ENCODE data around the gene ZFYVE28.

The ZFYVE28 gene

DNA sequence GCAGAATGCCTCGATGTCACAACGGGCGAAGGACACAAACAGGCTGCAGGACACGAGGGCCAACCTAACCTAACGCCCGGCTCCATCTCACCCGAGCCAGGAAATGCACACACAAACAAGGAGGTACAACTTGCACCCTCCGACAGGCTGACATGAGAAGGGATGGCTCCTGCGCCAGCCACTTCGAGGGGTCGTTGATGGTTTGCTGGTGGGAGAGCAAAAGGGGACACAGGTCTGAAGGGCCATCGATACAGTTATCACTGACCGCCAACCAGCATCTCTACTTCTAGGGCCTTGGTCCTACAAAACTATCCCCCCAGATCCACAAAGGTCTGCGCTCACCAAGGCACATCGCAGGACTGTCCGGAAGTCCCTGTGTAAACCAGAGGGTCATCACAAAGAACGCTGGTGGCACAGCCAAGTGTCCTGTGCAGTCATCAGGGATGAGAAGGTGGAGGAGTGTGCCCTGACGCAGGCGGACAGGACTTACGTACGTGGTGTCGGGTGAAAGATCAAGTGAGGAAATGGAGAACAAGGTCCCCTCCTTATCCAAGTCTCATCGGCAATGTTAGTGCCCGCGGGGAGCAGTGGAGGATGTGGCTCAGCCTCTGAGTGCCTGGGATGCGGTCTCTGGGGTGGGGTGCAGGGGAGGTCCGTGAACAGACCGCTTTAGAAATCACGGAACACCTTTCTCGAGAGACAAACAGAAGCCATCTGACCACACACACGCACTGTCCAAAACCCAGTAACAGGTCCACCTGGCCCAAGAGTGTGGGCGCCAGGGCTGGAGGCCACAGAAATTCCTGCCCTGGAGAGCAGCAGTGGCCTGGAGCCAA is 163.6 kb downstream of the ZFYVE28 start:
- DNase-seq, result no peak

DNA sequence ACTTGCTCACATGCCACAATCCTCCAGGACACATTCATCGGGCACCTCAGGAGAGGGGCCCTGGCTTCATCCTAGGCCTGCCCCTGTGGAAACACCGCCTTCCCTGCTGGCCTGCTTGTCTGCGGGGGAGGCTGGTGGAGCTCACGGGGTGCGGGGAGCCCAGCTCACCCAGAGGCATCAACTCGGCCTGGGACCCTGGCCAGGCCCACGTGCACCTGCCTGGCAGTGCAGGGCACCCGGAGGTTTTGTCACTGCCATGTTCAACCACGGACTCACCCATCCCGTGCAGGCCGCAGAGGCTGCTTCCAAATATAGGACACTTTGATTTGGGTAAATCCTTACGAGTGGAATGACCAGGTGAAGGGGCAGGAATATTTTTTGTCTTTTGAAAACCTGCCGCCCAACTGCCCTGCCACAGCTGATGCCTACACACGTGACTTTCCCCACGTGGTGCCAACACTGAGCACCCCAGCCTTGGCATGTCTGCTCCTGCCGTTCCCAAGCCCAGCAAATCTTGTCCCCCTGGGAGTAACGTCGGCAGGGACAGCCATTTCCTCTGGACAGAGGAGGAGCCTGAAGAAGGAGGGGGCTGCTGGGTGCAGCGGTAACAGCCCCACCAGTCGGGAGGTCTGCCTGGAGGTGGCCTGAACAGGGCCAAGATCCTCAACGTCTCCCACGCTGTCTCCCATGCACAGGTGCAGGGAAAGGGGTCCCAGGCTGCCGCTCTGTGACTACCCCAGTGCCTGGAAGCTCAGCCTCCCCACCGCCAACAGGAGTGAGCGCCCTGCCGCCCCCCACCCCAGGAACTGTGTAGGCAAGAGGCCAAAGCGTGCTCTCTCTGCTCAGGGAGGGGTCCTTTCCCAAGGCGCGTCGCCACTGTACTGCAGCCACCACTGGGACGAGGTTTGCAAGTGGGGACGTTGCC is 165.0 kb downstream of the ZFYVE28 start:
- no peak for DNase-seq

DNA sequence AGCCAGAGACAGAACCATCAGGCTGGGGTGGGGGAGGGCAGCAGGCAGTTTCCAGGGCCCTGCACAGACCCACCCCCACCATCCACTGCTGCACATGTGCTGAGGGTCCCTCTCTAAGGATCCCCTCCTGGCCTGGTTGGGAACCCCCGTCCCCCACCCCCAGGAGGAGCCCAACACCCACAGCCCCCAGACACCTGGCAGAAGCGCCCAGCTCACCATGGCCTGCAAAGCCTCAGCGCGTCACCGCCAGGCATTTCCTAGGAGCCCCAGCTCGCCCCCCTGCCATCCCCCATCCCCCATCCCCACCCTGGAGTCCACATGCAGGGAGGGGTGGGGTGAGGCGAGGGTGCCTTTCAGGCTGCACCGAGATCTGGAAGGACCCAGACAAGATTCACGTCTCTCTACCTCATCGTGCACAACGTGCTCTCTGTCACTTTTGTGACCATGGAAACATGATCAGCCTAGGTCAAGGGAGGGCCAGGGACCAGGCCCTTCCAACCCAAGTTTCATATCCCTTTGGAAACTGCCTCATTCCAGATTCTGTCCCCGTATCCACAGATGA is 165.8 kb downstream of the ZFYVE28 start:
- no peak for DNase-seq

DNA sequence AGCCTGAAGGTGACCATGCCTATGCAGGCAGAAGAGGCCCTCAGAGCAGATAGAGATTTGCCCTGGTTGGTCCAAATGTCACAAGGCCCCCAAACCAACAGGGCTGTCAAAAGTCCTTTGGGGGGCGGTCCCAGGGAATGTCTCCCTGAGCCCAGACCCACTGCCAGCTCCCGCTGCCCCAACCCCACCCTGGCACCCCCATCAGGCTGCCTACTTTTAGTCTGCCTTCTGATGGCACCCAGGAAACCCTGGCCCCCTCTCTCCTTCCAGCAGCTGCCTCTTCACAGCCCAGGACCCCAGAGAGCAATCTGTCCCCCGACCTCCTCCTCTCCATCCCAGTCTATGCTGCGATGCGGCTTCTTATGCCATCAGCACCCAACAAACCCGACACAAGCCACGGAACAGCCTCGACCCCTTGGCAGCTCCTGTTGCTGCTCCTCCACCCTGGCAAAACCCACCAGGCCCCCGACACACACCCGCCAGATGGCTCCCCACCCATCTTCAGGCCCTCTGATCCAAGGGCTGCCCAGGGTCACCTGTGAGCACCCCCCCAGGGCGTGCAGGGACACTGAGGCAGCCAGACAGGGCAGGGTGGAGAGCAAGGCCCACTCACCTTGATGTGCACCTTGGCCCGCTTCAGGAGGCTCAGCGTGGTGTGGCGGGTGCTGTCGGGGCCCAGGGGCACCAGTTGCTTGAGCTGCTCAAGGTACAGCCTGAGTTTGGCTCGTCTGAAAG is 166.5 kb downstream of the ZFYVE28 start:
- DNase-seq, result no peak

DNA sequence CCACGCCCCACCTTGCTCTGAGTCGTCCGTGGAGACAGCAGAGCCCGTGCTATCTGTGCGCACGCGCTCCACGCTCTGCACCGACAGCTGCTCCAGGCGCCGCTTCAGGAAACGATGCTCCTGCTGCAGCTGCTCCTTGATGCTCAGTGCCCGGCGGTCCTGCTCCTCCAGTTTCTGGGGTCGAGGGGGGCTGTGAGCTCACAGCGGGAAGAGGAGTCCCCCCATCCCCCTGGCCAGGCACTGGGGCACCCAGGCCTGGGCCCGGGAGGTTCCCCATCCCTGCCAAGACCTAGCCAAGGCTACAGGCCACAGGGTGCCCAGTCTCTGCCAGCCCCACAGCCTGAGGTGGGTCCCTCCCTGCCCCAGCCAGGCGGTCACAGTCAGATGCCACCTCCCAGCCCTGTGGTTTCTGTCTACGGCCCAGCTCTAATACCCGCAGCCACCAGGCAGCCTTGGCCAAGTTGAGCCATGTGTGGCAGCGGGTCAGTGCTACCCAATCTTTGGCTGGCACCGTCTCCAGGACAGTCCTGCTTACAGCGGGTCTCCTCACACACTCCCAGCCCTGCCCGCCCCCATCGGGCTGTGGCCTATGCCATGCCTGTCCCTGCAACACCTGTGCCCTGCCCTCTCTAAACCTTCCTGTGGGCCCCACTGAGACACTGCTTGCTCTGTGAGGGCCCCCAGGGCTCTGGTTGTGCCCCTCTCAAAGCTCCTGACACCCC is 167.2 kb downstream of the ZFYVE28 start:
- no peak for DNase-seq

DNA sequence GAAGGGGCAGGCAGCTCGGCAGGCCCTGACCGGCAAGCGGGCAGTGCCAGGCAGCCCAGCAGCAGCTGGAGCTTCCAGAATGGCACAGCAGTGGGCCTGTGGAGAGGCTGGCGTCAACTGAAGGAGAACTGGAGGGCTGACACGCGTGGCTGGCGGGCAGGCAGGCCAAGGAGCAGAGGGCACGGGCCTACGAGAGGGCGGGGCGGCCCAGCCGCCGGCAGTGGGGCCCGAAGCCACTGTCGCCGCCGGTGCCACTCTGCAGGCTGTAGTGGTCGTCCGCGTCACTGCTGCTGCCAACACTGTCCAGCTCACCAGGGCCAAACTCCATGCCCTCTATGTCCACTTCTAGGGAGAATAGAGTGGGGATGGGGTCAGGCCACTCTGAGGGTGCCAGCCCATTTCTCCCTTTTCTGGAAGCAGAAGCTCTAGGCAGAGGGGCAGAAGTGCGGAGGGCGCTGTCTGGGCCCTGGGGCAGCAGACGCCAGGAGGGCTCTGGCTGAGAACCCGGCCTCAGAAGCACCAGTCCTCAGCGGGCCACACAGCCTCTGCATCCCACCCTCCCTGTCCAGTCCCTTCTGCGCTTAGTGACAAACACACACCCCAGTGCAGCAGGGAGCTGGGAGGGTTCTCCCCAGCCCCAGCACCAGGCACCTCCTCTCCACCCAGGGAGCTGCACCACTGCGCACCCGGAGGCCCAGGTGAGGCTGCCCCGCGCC is 167.9 kb downstream of the ZFYVE28 start:
- no peak for DNase-seq

DNA sequence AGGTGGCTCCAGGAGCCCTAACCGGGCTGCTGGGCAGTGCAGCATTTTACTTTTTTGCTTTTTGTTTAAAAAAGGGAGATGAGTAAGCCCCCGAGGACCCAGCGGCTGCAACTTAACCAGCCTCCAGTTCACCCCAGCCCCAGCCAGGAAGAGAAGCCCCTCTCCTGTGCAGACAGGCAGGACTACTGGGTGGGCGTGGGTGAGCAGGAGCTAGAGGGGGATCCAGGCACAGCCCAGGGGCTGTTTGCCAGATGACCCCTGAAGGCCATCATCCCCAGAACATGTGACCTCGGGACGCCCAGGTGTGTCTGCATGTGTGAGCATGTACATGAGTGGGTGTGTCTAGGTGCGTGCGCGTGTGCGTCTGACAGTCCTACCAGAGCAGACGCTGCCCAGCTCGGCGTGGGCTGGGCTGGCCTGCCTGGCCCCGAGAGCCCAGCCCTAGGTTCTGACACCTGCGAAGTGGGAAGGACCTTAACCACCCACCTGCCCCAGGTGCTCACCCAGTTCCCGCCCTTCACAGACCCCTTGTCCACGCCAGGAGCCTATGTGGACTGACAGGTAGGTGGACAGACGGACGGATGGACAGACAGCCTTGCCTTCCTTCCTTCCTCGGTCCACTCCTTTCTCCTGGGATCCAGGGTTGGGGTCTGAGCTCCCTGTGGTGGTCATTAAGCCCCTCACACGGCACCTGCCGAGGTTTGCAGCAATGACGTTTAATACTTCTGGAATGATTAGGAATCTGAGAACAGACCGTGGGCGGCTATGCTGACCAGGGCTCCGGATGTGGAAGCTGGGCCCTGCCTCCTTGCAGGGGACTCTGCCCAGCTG is 168.7 kb downstream of the ZFYVE28 start:
- no peak for DNase-seq

DNA sequence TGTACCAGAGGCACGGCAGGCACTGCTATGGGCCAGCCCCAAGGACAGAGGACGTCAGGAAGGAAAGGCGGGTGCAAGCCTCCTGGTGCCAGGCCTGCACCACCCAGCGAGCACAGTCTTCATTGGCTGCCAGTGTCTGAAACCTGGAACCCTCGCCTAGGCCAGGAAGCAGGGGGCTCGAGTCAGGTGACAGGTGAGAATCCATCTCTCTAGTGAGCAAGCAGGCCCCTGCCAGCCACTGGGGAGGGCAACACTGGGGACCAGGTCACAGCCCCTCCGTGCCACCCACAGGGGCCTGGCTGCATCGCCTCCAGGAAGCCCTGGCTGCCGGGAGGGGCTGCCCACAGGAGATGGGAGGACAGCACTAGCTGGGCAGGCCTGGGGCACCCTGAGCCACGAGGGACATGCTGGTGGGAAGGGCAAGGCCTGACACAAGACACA is 169.6 kb downstream of the ZFYVE28 start:
- DNase-seq, result no peak

DNA sequence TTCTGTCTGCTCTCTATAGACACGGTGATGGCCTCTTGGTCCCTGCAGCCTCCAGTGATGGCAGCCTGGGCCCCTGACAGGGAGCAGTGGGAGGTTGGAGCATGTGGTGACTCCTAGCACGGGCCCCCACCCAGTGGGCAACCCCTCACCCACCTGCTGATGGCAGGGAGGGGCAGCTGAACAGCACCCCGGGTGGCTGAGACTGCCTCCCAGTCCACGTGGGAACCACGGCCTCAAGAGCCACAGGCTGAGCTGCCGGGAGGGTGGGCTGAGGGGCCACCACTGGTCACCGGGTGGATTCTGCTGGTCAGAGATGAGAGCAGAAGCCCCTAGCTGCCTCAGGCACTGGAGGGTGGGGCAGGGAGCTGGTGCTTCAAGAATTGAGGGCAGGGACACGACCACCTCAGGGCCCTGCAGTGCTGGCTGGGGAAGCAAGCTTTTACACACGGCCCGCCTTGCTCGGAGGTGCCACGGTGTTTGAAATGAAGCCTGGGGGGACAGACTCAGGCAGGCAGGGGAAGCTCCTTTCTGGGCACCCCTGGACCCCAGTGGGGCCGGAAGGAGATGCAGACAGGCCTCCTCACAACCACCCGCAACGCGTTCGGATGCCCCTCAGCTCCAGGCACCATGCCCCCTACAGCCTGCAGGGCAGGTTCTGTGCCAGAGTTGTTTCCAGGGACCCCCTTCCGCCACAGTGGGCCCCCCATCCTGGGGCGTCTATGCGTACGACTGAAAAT is 170.2 kb downstream of the ZFYVE28 start:
- DNase-seq, result no peak

DNA sequence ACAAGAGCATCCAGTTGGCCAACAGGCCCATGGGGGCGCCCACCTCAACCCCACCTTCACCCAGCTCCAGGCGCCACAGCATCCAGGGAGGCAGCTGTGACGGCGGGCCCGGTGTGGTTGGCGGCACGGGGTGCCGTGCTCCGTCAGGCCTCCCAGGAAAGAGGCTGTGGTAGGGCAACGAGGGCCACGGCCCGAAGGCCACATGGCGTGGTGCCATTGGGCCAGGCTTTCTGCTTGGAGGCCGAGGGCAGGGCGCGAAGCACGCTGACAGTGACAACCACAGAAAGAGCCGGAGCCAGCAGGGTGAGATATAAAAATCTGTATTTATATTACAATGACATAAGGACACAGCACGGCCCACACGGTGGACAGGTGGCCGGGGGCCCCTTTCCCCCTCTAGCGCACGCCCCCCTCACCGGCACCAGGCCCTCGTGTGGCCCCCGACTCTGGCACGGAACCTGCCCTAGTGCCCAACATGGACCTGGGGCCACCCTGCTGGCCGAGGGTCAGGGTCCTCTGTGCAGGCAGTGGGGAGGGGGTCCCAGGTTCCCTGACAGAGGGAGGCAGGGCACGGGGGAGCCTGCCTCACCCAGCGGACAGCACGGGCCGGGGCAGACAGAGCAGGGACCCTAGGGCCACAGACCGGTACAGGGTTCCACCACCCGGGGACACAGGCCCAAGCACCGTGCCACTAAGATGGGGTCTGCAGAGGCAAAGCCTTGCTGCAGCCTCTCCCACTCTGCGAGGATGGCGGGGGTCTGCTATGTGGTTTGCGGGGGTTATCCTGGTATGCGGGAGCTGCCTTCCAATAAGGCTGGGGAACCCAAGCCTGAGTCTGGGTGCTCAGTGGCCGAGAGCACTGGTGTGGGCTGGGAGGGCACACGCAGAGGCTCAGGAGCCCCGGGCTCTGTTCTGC is 171.1 kb downstream of the ZFYVE28 start:
- no peak for DNase-seq

DNA sequence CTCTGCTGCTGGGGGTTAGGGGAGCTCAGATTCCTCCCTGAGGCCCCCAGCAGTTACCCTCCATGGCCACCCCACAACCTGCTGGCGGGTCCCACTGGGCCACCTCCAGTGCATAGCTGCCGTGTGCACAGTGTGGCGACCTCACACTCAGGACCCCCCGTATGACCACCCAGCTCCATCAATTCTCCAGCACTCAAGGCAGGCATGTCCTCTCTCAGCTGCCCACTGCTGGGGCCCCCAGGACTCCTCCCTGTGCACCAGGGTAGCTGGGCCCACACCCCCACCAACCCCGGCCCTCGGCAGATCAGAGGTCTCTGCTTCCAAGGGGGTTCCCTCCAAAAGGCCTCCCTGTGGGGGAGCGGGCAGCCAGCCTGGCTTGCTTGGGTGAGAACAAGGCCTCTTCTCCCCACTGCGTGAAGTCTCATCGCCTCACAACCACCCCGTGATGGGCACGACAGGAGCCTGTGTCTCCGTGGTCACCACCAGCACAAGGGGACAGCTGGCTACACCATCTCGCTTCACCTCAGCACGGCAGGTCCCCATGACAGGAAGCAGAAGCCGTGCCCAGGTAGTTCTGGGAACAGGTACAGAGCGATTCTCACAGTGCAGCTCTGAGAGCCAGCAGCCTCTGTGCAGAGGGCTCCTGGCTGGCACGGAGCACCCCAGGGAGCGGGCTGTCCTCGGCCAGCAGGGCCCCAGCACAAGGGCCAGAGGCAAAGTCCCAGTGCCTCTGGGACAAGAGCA is 171.9 kb downstream of the ZFYVE28 start:
- no peak for DNase-seq

DNA sequence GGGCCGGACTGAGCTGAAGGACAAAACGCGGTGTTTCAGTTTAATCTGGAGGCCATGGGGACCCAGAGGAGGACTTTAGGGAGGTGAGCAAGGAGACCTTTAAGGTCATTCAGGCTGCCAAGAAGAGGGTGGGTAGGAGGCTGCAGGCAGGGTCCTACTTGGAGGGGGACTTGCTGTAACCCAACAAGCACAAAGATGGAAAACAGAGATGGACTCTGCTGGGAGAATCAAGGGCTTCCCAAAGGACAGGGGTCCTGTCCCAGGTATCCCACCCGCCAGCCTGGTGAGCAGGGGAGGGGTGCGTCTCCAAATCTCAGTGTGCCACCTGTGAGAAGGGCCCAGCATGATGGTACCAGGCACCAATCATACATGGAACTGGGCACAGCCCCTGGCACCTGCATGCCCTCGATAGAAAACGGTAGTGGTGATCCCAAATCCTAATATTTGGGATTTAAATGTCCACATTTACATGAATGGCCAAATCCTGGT is 172.6 kb downstream of the ZFYVE28 start:
- no peak for DNase-seq

DNA sequence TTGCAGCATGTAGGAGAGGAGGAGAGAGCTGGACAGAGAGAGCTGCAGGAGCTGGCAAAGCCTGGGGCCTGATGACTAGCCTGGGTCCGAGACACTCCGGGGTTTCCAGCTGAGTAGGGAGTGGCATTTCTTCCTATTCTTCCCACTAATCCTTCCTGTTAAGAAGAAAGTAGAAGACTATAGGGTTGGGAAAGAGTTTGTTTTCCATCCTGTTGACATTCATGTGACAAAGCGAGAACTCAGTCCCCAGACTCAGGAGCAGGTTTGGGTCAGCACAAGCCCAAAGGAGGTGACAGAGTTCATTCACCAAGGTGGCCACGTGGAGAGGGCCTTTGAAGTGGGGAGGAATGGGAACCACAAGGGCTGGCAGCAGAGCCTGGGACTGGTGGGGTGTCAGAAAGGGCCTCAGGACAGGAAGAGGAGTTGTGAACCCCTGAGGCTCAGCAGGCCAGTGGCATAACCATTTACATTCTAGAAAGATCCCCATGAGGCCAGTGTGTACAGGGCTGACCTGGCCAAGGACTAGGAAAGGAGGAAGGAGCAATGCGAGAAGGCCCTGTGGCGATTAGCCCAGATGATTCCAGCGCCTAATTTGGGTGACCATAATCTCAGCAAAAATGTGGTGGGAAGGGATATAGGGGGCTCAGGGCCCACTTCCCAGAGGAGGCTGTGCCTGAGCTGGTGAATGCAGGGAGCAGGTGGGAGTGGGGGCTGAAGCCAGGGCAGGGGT is 173.2 kb downstream of the ZFYVE28 start:
- DNase-seq, result no peak

DNA sequence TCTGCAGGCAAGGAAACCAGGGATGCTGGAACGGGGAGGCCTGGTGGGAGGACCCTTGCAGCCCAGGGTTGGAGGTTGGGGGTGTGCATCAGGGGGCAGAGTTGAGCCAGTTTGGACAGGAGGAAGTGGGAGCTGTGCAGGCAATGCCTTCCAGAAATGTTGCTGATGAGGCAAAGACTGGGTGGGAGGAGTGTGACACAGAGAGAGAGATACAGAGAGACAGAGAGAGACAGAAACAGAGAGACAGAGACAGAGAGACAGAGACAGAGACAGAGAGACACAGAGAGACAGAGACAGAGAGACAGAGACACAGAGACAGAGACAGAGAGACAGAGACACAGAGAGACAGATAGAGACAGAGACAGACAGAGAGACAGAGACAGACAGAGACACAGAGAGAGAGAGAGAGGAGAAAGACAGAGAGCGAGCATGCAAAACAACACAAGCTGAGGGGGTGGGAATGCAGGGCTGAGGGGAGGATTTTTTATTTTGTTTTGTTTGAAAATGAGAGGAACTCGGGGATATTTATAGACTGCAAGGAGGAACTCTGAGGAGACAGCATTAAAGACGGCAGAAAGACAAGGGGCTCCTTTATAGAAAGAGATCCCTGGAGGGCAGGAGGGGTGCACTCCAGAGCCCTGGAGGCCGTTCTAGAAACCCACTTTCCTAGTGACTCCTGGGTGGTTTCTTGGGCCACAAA is 174.6 kb downstream of the ZFYVE28 start:
- no peak for DNase-seq

DNA sequence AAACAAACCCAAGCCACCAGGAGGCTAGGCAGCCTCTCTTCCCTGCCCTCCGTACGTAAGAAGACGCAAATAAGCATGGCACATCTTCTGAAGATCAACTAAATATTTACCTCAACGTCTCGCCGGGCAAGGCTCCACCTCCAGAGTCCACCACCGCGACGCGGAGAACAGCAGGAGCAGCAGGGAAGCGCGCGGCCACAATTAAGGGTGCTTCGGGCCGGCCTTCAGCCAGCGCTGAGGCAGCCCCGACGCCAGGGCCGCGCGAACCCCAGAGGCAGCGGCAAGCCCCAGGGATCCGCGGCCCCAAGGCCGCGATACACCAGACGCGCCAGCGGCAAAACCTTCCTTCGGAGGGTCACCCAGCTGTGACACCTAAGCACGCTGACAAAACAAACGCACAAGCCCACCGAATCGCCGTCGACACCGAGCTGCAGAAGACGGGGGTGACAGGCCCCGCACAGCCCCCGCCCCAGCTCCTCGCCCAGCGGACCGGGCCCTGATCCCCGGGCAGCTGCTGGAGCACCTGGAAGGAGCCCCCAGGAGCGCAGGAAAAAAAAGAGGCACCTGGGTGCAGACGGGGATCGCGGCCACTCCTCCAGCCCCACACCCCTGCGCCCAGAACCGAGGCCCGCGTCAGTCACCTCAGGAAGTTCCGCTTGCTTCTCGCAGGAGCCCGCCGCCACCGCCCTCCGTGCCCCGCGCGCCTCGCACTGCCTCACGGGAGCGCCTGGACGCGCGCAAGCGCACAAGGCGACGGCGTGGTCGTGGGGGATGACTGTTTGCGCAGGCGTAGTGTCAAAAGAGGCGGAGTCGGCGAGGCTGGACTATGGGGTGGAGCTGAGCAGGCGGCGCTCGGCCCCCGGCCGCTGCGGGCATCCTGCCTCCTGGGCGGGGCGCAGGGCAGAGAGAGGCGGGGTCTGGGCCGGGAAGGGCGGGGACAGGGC is 176.8 kb downstream of the ZFYVE28 start, which contains the start of the genes HAUS3 and POLN:
Gene HAUS3, minus strand, starts transcription at position 712 of the 944 bp plus-strand sequence. CDS start 1,175 bp downstream, outside the sequence.
Gene POLN, minus strand, starts transcription at position 712 of the 944 bp plus-strand sequence. CDS start 12,890 bp downstream, outside the sequence.
- peak; percentile 94 for DNase-seq
